K562 (cell line): Measurements from ENCODE around the gene MFF. TPM values are rescaled to one million over a fixed set of nuclear protein-coding genes. Genes with fewer than 3 reads are reported as not detected.

Experiments used
- ATAC-seq: fragments of 200-7000 bp; cut with Tn5 transposase; 3 replicates; pipeline ENCODE4 v1.9.1; 2020; ENCODE audit warnings: moderate library complexity
- BruUV-seq: library from RNA; stranded (reverse); fragments of 400-500 nt; replicated peaks from 2 replicates; lab custom pipeline; 2021; lab: Mats Ljungman, UMichigan
- CTCF ChIA-PET: fragments of 300-600 bp; formaldehyde crosslinking; extraction: SDS; loops from one replicate; lab custom pipeline; 2021; ENCODE audit warnings: low intra/inter-chr PET ratio; lab: Yijun Ruan, JAX
- POLR2A ChIA-PET: fragments of 300-600, 350-650 bp; sonication (Branson Sonifier 250); formaldehyde crosslinking; extraction: SDS; loops from one replicate; lab custom pipeline; 2021; ENCODE audit warnings: antibody characterized with exemption, inconsistent platforms; lab: Yijun Ruan, JAX
- DNase-seq, 4 experiments: peaks; one replicate each; pipeline versions ENCODE4 v3.0.0 to v3.0.0-alpha.2; 2011 to 2018; ENCODE audit warnings: low spot score in 3 of 4, mixed read lengths in 3 of 4; ENCODE audit errors: extremely low read depth in 1 of 4
- FAIRE-seq: peaks from 2 replicates; lab custom pipeline; 2011; peaks lifted over from hg19 to GRCh38; lab: Jason Lieb, UNC
- H2AFZ ChIP-seq: 2 replicates; pipeline ENCODE4 v1.6.0; 2011; ENCODE audit warnings: low read depth, low read length, control low read depth, inconsistent platforms
- H3K27ac ChIP-seq: fragments of 200-600 bp; 3 replicates; pipeline ENCODE4 v1.8.0; 2011; ENCODE audit warnings: low read depth, mild to moderate bottlenecking, control low read depth, inconsistent platforms, low read length, moderate library complexity, mixed read lengths; ENCODE audit errors: extremely low read depth
- H3K27me3 ChIP-seq, 2 experiments: fragments of 300-600 bp in 1 of 2; 2 replicates in 1 of 2; 3 replicates in 1 of 2; pipeline versions ENCODE4 v1.6.0 to v1.8.0; 2011; ENCODE audit warnings: inconsistent platforms in 2 of 2, low read length in 2 of 2, mild to moderate bottlenecking in 1 of 2, mixed read lengths in 1 of 2, moderate library complexity in 1 of 2; ENCODE audit not compliant: control insufficient read depth in 2 of 2, insufficient read depth in 2 of 2
- H3K36me3 ChIP-seq: fragments of 300-600 bp; 3 replicates; pipeline ENCODE4 v1.8.0; 2011; ENCODE audit warnings: mild to moderate bottlenecking, low read length, inconsistent platforms; ENCODE audit not compliant: control insufficient read depth, insufficient read depth
- H3K4me1 ChIP-seq, 2 experiments: fragments of 200-600 bp in 1 of 2; replicated peaks in 1 of 2; 2 replicates in 1 of 2; 3 replicates in 1 of 2; pipeline versions ENCODE4 v1.5.1 to v1.8.0; 2011; ENCODE audit warnings: inconsistent platforms in 2 of 2, low read length in 2 of 2, mild to moderate bottlenecking in 1 of 2, mixed read lengths in 1 of 2, moderate library complexity in 1 of 2; ENCODE audit not compliant: control insufficient read depth in 2 of 2, insufficient read depth in 2 of 2
- H3K4me2 ChIP-seq: 2 replicates; pipeline ENCODE4 v1.6.1; 2011; ENCODE audit warnings: low read length, control low read depth, inconsistent platforms, mixed read lengths; ENCODE audit not compliant: insufficient read depth
- H3K4me3 ChIP-seq: fragments of 200-600 bp; sonication (generic), shearing (Covaris generic); 2 replicates; pipeline ENCODE4 v1.5.1; 2016; ENCODE audit warnings: control low read depth, inconsistent platforms
- H3K79me2 ChIP-seq: fragments of 200-600 bp; 3 replicates; pipeline ENCODE4 v1.8.0; 2011; ENCODE audit warnings: low read length, inconsistent platforms; ENCODE audit not compliant: control insufficient read depth, insufficient read depth
- H3K9ac ChIP-seq, 2 experiments: 2 replicates each; pipeline versions ENCODE4 v1.6.0 to v1.6.1; 2011; ENCODE audit warnings: low read depth in 2 of 2, low read length in 2 of 2, control low read depth in 1 of 2, inconsistent platforms in 1 of 2, mild to moderate bottlenecking in 1 of 2, mixed read lengths in 1 of 2; ENCODE audit not compliant: insufficient read depth in 1 of 2
- H3K9me1 ChIP-seq: one replicate; pipeline ENCODE4 v1.6.0; 2011; ENCODE audit warnings: inconsistent platforms, mild to moderate bottlenecking, low read length, moderate library complexity; ENCODE audit not compliant: control insufficient read depth, insufficient read depth
- H3K9me3 ChIP-seq: replicated peaks from 2 replicates; pipeline ENCODE4 v1.5.1; 2011; ENCODE audit warnings: low read depth, low read length, inconsistent platforms; ENCODE audit not compliant: control insufficient read depth, insufficient read depth
- H4K20me1 ChIP-seq: replicated peaks from 2 replicates; pipeline ENCODE4 v1.6.1; 2011; ENCODE audit warnings: low read length, inconsistent platforms, mixed read lengths; ENCODE audit not compliant: control insufficient read depth, insufficient read depth
- ELK1 ChIP-seq: sonication (generic); formaldehyde crosslinking; IDR thresholded peaks from 2 replicates; pipeline ENCODE4 v1.8.1; 2022; ENCODE audit warnings: missing genetic modification reagents
- MBD1 ChIP-seq: fragments of 250-450 bp; sonication (Bioruptor Pico); IDR thresholded peaks from 2 replicates; pipeline ENCODE4 v1.8.0; 2022; ENCODE audit warnings: inconsistent platforms
- MTF1 ChIP-seq: fragments of 250-450 bp; sonication (Bioruptor Pico); IDR thresholded peaks from 2 replicates; pipeline ENCODE4 v1.9.0; 2021; ENCODE audit warnings: moderate library complexity, mild to moderate bottlenecking, inconsistent platforms, borderline replicate concordance
- NFE2 ChIP-seq: IDR thresholded peaks from 2 replicates; pipeline ENCODE4 v1.6.1; 2014; ENCODE audit warnings: antibody characterized with exemption, low read depth
- NR3C1 ChIP-seq: sonication (generic); formaldehyde crosslinking; IDR thresholded peaks from 2 replicates; pipeline ENCODE4 v1.8.1; 2022; ENCODE audit warnings: missing genetic modification reagents
- SMAD2 ChIP-seq: fragments of 150-350 bp; IDR thresholded peaks from 2 replicates; pipeline ENCODE4 v1.6.1; 2014; ENCODE audit warnings: low read depth, mild to moderate bottlenecking, low read length
- SMARCA5 ChIP-seq: fragments of 450-650 bp; IDR thresholded peaks from 2 replicates; pipeline ENCODE4 v1.6.1; 2016
- SMC3 ChIP-seq: conservative IDR thresholded peaks from 2 replicates; pipeline ENCODE4 v1.6.1; 2011; ENCODE audit warnings: low read depth, low read length, improper control_type of control experiment; ENCODE audit not compliant: insufficient read depth
- SNIP1 ChIP-seq: fragments of 450-650 bp; IDR thresholded peaks from 2 replicates; pipeline ENCODE4 v1.7.1; 2017; ENCODE audit warnings: low read depth, mild to moderate bottlenecking
- SREBF1 ChIP-seq: fragments of 150-350 bp; IDR thresholded peaks from 2 replicates; pipeline ENCODE4 v1.6.1; 2014; ENCODE audit warnings: antibody characterized with exemption, low read depth, low read length, borderline replicate concordance
- ZNF280B ChIP-seq: fragments of 250-450 bp; sonication (Bioruptor Pico); IDR thresholded peaks from 2 replicates; pipeline ENCODE4 v1.5.1; 2021; ENCODE audit warnings: mild to moderate bottlenecking
- ZNF589 ChIP-seq: fragments of 200-800 bp; sonication (Bioruptor generic); IDR thresholded peaks from 2 replicates; pipeline ENCODE4 v1.6.1; 2016; ENCODE audit warnings: low read depth, missing genetic modification characterization, missing compliant biosample characterization
- WGBS: fragments of 100-300 bp; shearing (Covaris generic); methylation state at CpG from one replicate; pipeline ENCODE4 v1.1.6; 2016; ENCODE audit warnings: low coverage, mixed read lengths; ENCODE audit not compliant: insufficient coverage; ENCODE audit errors: missing lambda C conversion rate; 5-methylcytosine and 5-hydroxymethylcytosine counted together
- in situ Hi-C: fragments of 300-500 bp; cut with MboI; formaldehyde crosslinking; loops from 4 replicates; pipeline ENCODE4 v1.15.0; 2018; ENCODE audit warnings: inconsistent platforms, mixed read lengths
- intact Hi-C: fragments of 100-400 bp; cut with micrococcal nuclease; formaldehyde crosslinking; loops from 2 replicates; pipeline ENCODE4 v1.14.2; 2022
- polyA plus RNA-seq, 8 experiments: library from polyadenylated mRNA; depleted of rRNA in 4 of 8; stranded (reverse) in 5 of 8; unstranded in 3 of 8; fragments of >200 nt; fragmentation: Nextera tagmentation in 2 of 8; fragmentation: Illumina TruSeq in 1 of 8; extraction: Ambion mirVana in 2 of 8; extraction: Trizol in 1 of 8; gene quantifications; 2 replicates each; pipeline versions ENCODE4 v1.2.1 to v1.2.3, GENCODE V29; 2011 to 2014; ENCODE audit warnings: inconsistent platforms in 1 of 8, missing spikeins in 1 of 8
- total RNA-seq, 7 experiments: library from RNA; depleted of rRNA in 6 of 7; stranded (reverse); fragments of >200 nt in 6 of 7; fragmentation: Illumina TruSeq in 2 of 7; extraction: Trizol in 2 of 7; gene quantifications; 2 replicates each; pipeline versions ENCODE4 v1.2.1 to v1.2.3, GENCODE V29; 2011 to 2021; ENCODE audit warnings: low replicate concordance in 1 of 7

MFF gene
- total and polyA plus RNA-seq, 9 of the 15 experiments (the other 6 are each of a cell fraction or from before 2014, with no cell fraction given), result 9.4 to 75.4 (median 55.7) TPM

GRCh38 chr2:227308784-227309183 lies 16.3 kb upstream of the MFF start:
- Histone ChIP-seq H3K36me3 (no peaks in the 10 kb centered on the region), H3K79me2 (no peaks in the 10 kb centered on the region), H3K27me3 (peaks cover 0 to 3% of the 10 kb centered on the region in 2 experiments; a peak in 2 of 5 replicates), H3K4me1 (no peaks in the 10 kb centered on the region), H3K4me3 (no peak overlapping the region), H3K27ac (no peak overlapping the region), H3K4me2 (no peak overlapping the region), H4K20me1 (no peaks in the 10 kb centered on the region), H2AFZ (no peak overlapping the region), H3K9me1 (no peaks in the 10 kb centered on the region), H3K9me3 (no peaks in the 10 kb centered on the region), H3K9ac (no peak overlapping the region)
- in situ Hi-C loops, result no loop called here
- ChIA-PET POLR2A (no interaction called here), CTCF (no interaction called here)
- no TSS peak for BruUV-seq
- TF ChIP-seq NFE2, result peak; percentile 16; the same call in 1 of the 2 replicates
- TF ChIP-seq NR3C1 (CRISPR knock-in tag), result no peak
- no peak for FAIRE-seq
- DNase-seq, result no peak
- intact Hi-C loops, result no loop called here
- 0% methylated on average over 4 of the region's 4 CpGs for WGBS
- ATAC-seq, result no peak

DNA sequence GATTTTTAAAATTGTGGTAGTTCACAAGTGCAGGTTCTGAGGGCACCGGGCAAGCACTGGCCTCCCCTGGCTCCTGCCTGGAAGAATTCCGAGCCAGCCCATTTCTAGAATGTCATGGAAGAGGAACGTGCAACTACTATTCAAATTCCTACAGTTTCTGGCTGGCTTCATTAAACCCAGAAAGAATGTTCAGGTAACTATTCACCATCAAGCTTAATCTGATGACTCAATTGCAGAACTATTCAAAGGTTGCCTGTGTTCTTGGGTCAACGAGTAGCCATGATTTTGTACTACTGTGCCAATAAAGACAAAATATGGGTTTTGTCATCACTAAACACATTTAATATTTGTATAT lies 14.3 kb upstream of the MFF start:
- no peaks in the 10 kb centered on the region for H3K9me1 ChIP-seq
- BruUV-seq, result no TSS peak
- H3K27ac ChIP-seq, result no peak overlapping the region
- DNase-seq (no peak), FAIRE-seq (no peak), ATAC-seq (no peak)
- H3K4me2 ChIP-seq, result no peak overlapping the region
- intact Hi-C loops, result no loop called here
- CTCF ChIA-PET, result no interaction called here
- no peaks in the 10 kb centered on the region for H4K20me1 ChIP-seq
- POLR2A ChIA-PET, result interaction anchor here (0.5 kb wide), 1 partner anchor 258 kb away, joined by 3 read pairs; no protein-coding TSS in a partner anchor
- H3K4me1 ChIP-seq, result no peaks in the 10 kb centered on the region
- no peak overlapping the region for H2AFZ ChIP-seq
- no peak overlapping the region for H3K4me3 ChIP-seq
- H3K9me3 ChIP-seq, result no peaks in the 10 kb centered on the region
- no peaks in the 10 kb centered on the region for H3K79me2 ChIP-seq
- no peak overlapping the region for H3K9ac ChIP-seq
- H3K27me3 ChIP-seq, result no peaks in the 10 kb centered on the region; a peak in 2 of 5 replicates
- no peaks in the 10 kb centered on the region for H3K36me3 ChIP-seq
- in situ Hi-C loops, result no loop called here
- WGBS, result 5% methylated on average over 4 of the region's 4 CpGs
- TF ChIP-seq ZNF280B (no peak), SNIP1 (no peak), MTF1 (CRISPR knock-in tag) (no peak), SMAD2 (no peak), SMC3 (no peak), ZNF589 (CRISPR knock-in tag) (no peak), SMARCA5 (no peak), ELK1 (CRISPR knock-in tag) (no peak), MBD1 (CRISPR knock-in tag) (no peak), SREBF1 (no peak)
